Effector memory CD8-positive, alpha-beta T cell (primary cell): ENCODE measurements around the gene GRIN1.
A peak's percentile ranks its signal among the peaks of the same experiment; 100 is the strongest.

Source experiments
- ATAC-seq: fragments of 150-1000 bp; cut with Tn5 transposase; replicated peaks from 2 replicates; pipeline ENCODE4 v1.10.0; 2021; ENCODE audit warnings: mild to moderate bottlenecking, moderate library complexity
- DNase-seq, 3 experiments: peaks; one replicate each; pipeline ENCODE4 v3.0.0; 2021
- H3K27ac Mint-ChIP-seq, 2 donors: one replicate each; pipeline ENCODE4 v1.8.0; 2022; ENCODE audit warnings: mild to moderate bottlenecking in 2 of 2, mixed read lengths in 2 of 2, moderate library complexity in 2 of 2
- H3K27me3 Mint-ChIP-seq, 2 donors: one replicate each; pipeline ENCODE4 v1.8.0; 2022; ENCODE audit warnings: mixed read lengths in 2 of 2
- H3K36me3 Mint-ChIP-seq: one replicate; pipeline ENCODE4 v1.8.0; 2022; ENCODE audit warnings: mild to moderate bottlenecking, moderate library complexity, mixed read lengths; ENCODE audit not compliant: insufficient read depth
- H3K4me1 Mint-ChIP-seq, 2 donors: one replicate each; pipeline ENCODE4 v1.8.0; 2022; ENCODE audit warnings: low read depth in 2 of 2, mixed read lengths in 2 of 2
- H3K4me3 Mint-ChIP-seq, 2 donors: one replicate each; pipeline ENCODE4 v1.8.0; 2022; ENCODE audit warnings: mild to moderate bottlenecking in 2 of 2, mixed read lengths in 2 of 2, moderate library complexity in 2 of 2
- H3K9me3 Mint-ChIP-seq, 2 donors: one replicate each; pipeline ENCODE4 v1.8.0; 2022; ENCODE audit warnings: mixed read lengths in 2 of 2

Gene GRIN1

DNA sequence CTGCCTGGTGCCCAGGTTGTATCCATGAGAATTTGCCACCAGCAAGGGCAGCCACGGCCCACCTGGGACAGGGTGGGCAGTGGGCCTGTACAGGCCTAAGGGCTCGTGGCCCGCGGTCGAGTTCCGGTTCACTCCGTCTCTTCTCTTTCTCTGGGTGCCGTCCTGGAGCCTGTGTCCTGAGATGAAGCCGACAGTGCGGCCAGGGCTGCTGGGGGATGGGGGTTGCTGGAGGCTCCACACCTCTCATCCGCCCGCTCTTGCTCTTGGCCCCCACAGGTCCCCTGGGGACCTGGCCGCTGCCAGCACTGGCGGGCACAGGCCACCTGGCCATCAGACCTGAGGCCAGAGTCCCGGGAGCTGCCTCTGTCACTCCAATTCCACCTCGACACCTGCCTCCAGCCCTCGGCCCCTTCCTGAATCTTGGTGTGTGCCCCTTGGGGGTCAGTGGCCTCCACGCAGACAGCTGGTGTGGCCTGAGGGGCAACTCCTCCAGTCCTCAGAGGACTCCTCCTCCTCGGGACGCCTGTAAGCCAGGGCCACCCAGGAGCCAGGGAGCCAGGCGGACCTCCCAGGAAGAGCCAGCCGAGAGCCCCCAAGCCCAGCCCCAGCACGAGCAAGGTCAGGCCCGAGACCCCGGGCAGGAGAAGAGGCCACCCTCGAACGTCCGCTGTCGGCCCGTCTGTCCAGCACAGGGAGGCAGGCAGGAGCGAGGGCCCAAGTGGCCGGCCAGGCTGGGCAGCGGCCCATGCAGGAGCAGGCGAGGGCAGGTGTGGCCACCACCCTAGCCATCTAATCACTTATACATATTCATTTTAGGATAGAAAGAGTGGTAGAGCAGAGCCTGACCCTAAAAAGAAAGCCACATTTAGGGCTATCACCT lies 25.7 kb downstream of the GRIN1 start:
- peaks cover 3% of the 10 kb centered on the region for H3K36me3 Mint-ChIP-seq
- ATAC-seq: no peak
- H3K4me1 Mint-ChIP-seq: peaks cover 0 to 3% of the 10 kb centered on the region in 2 donors
- H3K27ac Mint-ChIP-seq: no peak overlapping the region
- no peak for DNase-seq
- peak overlapping the region in 1 of 2 donors; percentile 27 for H3K4me3 Mint-ChIP-seq
- H3K9me3 Mint-ChIP-seq: no peaks in the 10 kb centered on the region
- H3K27me3 Mint-ChIP-seq: peaks cover 28 to 53% of the 10 kb centered on the region in 2 donors

DNA sequence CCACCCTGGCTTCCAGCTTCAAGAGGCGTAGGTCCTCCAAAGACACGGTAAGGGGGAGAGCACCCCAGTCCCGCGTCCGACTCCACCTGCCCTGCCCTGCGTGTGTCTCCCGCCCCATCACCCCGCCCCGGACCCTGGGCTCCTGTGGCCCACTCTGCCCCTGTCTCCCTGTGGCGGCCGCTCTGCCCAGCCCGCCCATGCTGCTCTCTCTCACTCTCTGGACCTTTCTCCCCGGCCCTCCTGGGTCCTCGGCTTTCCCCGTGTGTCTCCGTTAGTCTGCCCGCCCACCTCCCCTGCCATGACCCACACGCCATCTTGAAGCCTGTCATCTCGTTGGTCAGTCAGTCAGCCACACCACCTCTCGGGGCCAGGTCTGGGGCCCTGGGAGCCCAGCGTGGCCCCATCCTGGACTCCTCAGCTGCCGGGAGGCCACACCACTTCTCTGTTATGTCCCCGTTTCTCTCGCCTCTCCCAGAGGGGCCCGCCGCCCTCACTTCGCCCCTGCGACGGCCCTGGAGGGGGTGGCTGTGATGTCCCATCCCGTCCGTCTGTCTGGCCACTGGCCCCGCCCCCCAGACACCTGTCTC lies 26.4 kb downstream of the GRIN1 start:
- no peak for ATAC-seq

GRCh38 chr9:137166380-137167229 lies 27.7 kb downstream of the GRIN1 start:
- ATAC-seq: no peak
- H3K4me1 Mint-ChIP-seq: peaks cover 0 to 3% of the 10 kb centered on the region in 2 donors
- peaks cover 3% of the 10 kb centered on the region for H3K36me3 Mint-ChIP-seq
- H3K4me3 Mint-ChIP-seq: peak overlapping the region in 1 of 2 donors; percentile 59
- H3K27ac Mint-ChIP-seq: no peak overlapping the region
- no peak for DNase-seq
- no peaks in the 10 kb centered on the region for H3K9me3 Mint-ChIP-seq
- peaks cover 24 to 63% of the 10 kb centered on the region in 2 donors for H3K27me3 Mint-ChIP-seq

More for the DNA sequence above, 26.4 kb downstream of the GRIN1 start:
- no peak overlapping the region for H3K4me3 Mint-ChIP-seq
- peaks cover 3% of the 10 kb centered on the region for H3K36me3 Mint-ChIP-seq
- peaks cover 0 to 3% of the 10 kb centered on the region in 2 donors for H3K4me1 Mint-ChIP-seq
- H3K27me3 Mint-ChIP-seq: peaks cover 24 to 51% of the 10 kb centered on the region in 2 donors
- DNase-seq: no peak
- no peak overlapping the region for H3K27ac Mint-ChIP-seq
- no peaks in the 10 kb centered on the region for H3K9me3 Mint-ChIP-seq

DNA sequence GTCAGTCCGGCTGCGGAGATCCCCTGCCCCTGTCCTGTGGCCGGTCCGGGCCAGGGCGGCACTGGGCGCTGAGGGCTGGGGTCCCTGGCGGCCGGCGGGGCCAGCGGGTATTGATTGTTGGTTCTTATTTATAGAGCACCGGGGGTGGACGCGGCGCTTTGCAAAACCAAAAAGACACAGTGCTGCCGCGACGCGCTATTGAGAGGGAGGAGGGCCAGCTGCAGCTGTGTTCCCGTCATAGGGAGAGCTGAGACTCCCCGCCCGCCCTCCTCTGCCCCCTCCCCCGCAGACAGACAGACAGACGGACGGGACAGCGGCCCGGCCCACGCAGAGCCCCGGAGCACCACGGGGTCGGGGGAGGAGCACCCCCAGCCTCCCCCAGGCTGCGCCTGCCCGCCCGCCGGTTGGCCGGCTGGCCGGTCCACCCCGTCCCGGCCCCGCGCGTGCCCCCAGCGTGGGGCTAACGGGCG lies 28.4 kb downstream of the GRIN1 start:
- ATAC-seq: no peak

DNA sequence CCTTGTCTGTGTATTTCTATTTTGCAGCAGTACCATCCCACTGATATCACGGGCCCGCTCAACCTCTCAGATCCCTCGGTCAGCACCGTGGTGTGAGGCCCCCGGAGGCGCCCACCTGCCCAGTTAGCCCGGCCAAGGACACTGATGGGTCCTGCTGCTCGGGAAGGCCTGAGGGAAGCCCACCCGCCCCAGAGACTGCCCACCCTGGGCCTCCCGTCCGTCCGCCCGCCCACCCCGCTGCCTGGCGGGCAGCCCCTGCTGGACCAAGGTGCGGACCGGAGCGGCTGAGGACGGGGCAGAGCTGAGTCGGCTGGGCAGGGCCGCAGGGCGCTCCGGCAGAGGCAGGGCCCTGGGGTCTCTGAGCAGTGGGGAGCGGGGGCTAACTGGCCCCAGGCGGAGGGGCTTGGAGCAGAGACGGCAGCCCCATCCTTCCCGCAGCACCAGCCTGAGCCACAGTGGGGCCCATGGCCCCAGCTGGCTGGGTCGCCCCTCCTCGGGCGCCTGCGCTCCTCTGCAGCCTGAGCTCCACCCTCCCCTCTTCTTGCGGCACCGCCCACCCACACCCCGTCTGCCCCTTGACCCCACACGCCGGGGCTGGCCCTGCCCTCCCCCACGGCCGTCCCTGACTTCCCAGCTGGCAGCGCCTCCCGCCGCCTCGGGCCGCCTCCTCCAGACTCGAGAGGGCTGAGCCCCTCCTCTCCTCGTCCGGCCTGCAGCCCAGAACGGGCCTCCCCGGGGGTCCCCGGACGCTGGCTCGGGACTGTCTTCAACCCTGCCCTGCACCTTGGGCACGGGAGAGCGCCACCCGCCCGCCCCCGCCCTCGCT lies 29.0 kb downstream of the GRIN1 start:
- Mint-ChIP-seq H3K27me3 (peaks cover 24 to 63% of the 10 kb centered on the region in 2 donors), H3K4me1 (peaks cover 0 to 3% of the 10 kb centered on the region in 2 donors), H3K9me3 (no peaks in the 10 kb centered on the region), H3K36me3 (peaks cover 3% of the 10 kb centered on the region), H3K27ac (no peak overlapping the region), H3K4me3 (peak overlapping the region in 1 of 2 donors; percentile 67)
- DNase-seq (no peak), ATAC-seq (peak; percentile 19)

More for the DNA sequence above, 28.4 kb downstream of the GRIN1 start:
- H3K4me3 Mint-ChIP-seq: peak overlapping the region in 1 of 2 donors; percentile 31
- DNase-seq: no peak
- H3K27me3 Mint-ChIP-seq: peaks cover 24 to 64% of the 10 kb centered on the region in 2 donors
- no peaks in the 10 kb centered on the region for H3K9me3 Mint-ChIP-seq
- no peak overlapping the region for H3K27ac Mint-ChIP-seq
- peaks cover 0 to 3% of the 10 kb centered on the region in 2 donors for H3K4me1 Mint-ChIP-seq
- H3K36me3 Mint-ChIP-seq: peaks cover 3% of the 10 kb centered on the region

GRCh38 chr9:137168573-137168903 lies 29.6 kb downstream of the GRIN1 start:
- peaks cover 0 to 6% of the 10 kb centered on the region in 2 donors for H3K4me1 Mint-ChIP-seq
- peaks cover under 1% of the 10 kb centered on the region for H3K36me3 Mint-ChIP-seq
- peak; percentile 48 for ATAC-seq
- peak overlapping the region; percentile 51 to 67 for H3K4me3 Mint-ChIP-seq
- no peaks in the 10 kb centered on the region for H3K9me3 Mint-ChIP-seq
- peaks cover 24 to 63% of the 10 kb centered on the region in 2 donors for H3K27me3 Mint-ChIP-seq
- no peak for DNase-seq
- no peak overlapping the region for H3K27ac Mint-ChIP-seq

- Mint-ChIP-seq H3K27ac (no peak overlapping the region), H3K36me3 (no peaks in the 10 kb centered on the region), H3K27me3 (peaks cover 23 to 58% of the 10 kb centered on the region in 2 donors), H3K9me3 (no peaks in the 10 kb centered on the region), H3K4me3 (peak overlapping the region; percentile 51 to 67), H3K4me1 (peaks cover 0 to 7% of the 10 kb centered on the region in 2 donors)
- ATAC-seq: peak; percentile 52
- DNase-seq: no peak
Observed at GRCh38 chr9:137168904-137169856, 30.2 kb downstream of the GRIN1 start.

DNA sequence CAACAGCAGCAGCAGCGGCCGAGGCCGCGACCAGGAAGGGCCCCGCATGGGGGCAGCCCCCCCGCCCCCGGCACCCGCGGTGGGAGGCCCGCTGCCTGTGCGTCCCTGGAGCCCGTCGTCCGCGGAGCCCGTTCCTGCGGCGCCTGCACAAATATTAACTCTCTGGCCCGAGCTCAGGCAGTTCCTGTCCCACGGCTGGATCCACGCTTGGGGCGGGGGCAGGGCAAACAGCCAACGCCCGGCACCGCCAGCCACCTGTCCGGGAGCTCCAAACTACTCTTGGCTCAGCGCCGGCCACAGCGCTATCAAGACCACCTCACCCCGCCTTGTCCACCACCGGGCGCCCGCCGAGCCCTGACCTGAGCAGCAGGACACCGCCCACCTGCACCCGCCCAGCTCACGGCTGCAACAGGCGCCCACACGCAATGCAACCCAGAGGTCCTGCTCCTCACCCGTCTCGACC lies 31.0 kb downstream of the GRIN1 start, which contains the start of gene LRRC26:
TSS of gene LRRC26 (minus strand) at position 156 of the 463 bp plus-strand sequence. CDS start at position 48, 108 bp downstream.
- Mint-ChIP-seq H3K4me3 (peak within 1 kb of the TSS; percentile 51 to 67), H3K27ac (no peak within 1 kb of the TSS), H3K27me3 (peaks cover 15 to 50% of the 10 kb centered on the region in 2 donors), H3K4me1 (peaks cover 0 to 7% of the 10 kb centered on the region in 2 donors), H3K9me3 (no peaks in the 10 kb centered on the region), H3K36me3 (no peaks in the 10 kb centered on the region)
- DNase-seq: no peak
- no peak for ATAC-seq

DNA sequence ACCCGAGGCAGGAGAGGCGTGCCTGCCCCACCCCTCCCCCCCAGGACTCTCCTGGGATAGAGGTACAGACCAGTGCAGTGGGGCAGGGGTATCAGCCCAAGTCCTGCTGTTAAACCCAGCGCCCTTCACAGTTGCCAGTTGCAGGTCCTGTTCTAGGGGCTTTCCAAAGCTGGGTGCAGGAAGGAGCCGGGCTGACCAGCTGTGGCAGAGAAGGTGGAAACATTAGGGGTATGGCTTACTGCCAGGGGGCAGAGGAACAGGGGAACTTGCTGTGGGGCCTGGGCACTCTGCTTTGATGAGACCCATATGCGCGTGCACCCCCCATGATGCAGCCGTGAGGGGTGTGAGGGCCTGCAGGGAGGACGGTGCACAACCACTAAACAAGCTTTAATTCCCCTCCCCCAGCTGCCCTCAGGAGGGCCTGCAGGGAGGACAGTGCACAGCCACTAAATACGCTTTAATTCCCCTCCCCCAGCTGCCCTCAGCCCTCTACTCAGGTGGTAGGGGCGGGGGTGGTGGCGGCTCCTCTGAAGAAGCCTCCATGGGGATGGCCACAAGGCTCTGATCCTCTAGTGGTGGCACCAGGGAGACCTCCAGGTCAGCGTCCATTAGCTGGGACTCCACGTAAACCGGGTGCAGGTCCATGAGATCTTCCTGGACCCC lies 31.7 kb downstream of the GRIN1 start:
- Mint-ChIP-seq H3K4me1 (peaks cover 0 to 7% of the 10 kb centered on the region in 2 donors), H3K27ac (no peak overlapping the region), H3K36me3 (no peaks in the 10 kb centered on the region), H3K4me3 (peak overlapping the region in 1 of 2 donors; percentile 14), H3K27me3 (peaks cover 10 to 43% of the 10 kb centered on the region in 2 donors), H3K9me3 (no peaks in the 10 kb centered on the region)
- no peak for ATAC-seq
- no peak for DNase-seq

DNA sequence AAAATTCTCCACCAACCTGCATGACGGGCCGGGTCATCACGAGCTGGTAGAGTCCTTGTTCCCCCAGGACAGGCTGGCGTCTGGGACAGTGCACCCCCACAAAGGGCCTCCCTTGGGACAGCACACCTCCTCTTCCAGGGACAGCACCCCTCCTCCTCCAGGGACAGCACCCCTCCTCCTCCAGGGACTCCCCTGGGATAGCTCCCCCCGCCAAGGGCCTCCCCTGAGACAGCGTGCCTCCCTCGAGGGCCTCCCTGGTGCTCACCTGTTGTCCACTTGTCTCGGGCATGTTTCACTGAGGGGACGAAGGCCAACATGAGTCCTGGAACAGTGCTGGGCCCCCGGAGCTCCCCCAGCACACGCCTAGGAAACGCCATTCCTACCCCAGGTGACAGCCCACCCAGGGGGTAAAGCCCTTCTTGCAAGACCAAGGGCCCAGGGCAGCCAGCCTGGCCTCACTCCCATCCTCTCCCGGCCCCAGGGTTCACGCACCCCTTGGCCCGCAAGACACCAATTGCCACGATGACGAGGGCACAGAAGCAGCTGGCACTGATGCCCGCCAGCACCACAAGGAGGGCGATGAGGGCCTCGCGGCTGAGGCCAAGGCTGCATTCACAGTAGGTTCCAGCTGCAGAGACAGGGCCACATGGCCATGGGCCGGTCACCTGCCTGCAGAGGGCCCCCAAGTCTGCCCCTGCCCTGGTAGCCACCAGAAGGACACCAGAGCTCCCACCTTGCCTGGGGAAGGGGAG lies 32.4 kb downstream of the GRIN1 start:
- H3K36me3 Mint-ChIP-seq: peaks cover 3% of the 10 kb centered on the region
- peaks cover 5 to 36% of the 10 kb centered on the region in 2 donors for H3K27me3 Mint-ChIP-seq
- H3K27ac Mint-ChIP-seq: no peak overlapping the region
- ATAC-seq: no peak
- H3K9me3 Mint-ChIP-seq: no peaks in the 10 kb centered on the region
- H3K4me3 Mint-ChIP-seq: no peak overlapping the region
- no peak for DNase-seq
- H3K4me1 Mint-ChIP-seq: peaks cover 0 to 10% of the 10 kb centered on the region in 2 donors
